Measurements from ENCODE around the gene ZSCAN20. TPM values are rescaled to one million over a fixed set of nuclear protein-coding genes. Genes with fewer than 3 reads are reported as not detected.

The ZSCAN20 gene
- total and polyA plus RNA-seq, 4 donors = 0.48 to 2.3 (median 1.3) TPM

- no peak for TF ChIP-seq ZBTB33 (IDR thresholded peaks at IDR 0.05)
- TF ChIP-seq JUND (IDR thresholded peaks at IDR 0.05) = no peak
- TF ChIP-seq GABPA (IDR thresholded peaks at IDR 0.05 in 1 of 2, conservative IDR thresholded peaks at IDR 0.05 in 1 of 2) = no peak
- no peak for TF ChIP-seq RXRA (IDR thresholded peaks at IDR 0.05)
- no peak for TF ChIP-seq SP1 (IDR thresholded peaks at IDR 0.05)
- TF ChIP-seq RAD21 (IDR thresholded peaks at IDR 0.05) = no peak
Observed at GRCh38 chr1:33460144-33460543, 12.3 kb upstream of the ZSCAN20 start (continued).

- no peak for TF ChIP-seq HNF4G (IDR thresholded peaks at IDR 0.05)
- no peak for TF ChIP-seq SP1 (IDR thresholded peaks at IDR 0.05)
- TF ChIP-seq YY1 (IDR thresholded peaks at IDR 0.05) = no peak
- TF ChIP-seq ATF3 (IDR thresholded peaks at IDR 0.05) = no peak
- TF ChIP-seq CTCF (IDR thresholded peaks at IDR 0.05; ENCODE audit: low read depth, low read length, missing input control) = no peak
- TF ChIP-seq NR2F2 (IDR thresholded peaks at IDR 0.05) = peak; percentile 6
- TF ChIP-seq TAF1 (conservative IDR thresholded peaks at IDR 0.05) = no peak
- no peak for TF ChIP-seq RAD21 (IDR thresholded peaks at IDR 0.05)
- no peak for TF ChIP-seq REST (IDR thresholded peaks at IDR 0.05)
- no peak overlapping the region for H3K9ac ChIP-seq (ENCODE audit: low read depth in 1 of 2, low read length in 2 of 2)
- H3K4me3 ChIP-seq (ENCODE audit: low read depth in 1 of 3, low read length in 3 of 3) = no peak overlapping the region
- H3K36me3 ChIP-seq (ENCODE audit: control insufficient read depth in 4 of 4, insufficient read depth in 3 of 4, low read depth in 1 of 4, low read length in 3 of 4) = no peaks in the 10 kb centered on the region
- no peaks in the 10 kb centered on the region for H3K27me3 ChIP-seq (ENCODE audit: control insufficient read depth in 4 of 4, insufficient read depth in 4 of 4, low read length in 3 of 4)
- H3K27ac ChIP-seq (ENCODE audit: low read depth in 1 of 2, low read length in 2 of 2) = no peak overlapping the region
- DNase-seq (ENCODE audit: low spot score) = no peak
- no peaks in the 10 kb centered on the region for H3K4me1 ChIP-seq (ENCODE audit: control insufficient read depth in 4 of 4, insufficient read depth in 4 of 4, low read length in 3 of 4)
- WGBS = 73% methylated on average over 4 of the region's 4 CpGs
- H3K9me3 ChIP-seq (ENCODE audit: control insufficient read depth in 4 of 4, low read length in 3 of 4) = no peaks in the 10 kb centered on the region
Observed at GRCh38 chr1:33460947-33461629, 11.4 kb upstream of the ZSCAN20 start.

All from liver (tissue), 9 donors.